Thoracic aorta (tissue), 2 donors: ENCODE results near the gene PIGR. TPM values are rescaled to one million over a fixed set of nuclear protein-coding genes. Genes with fewer than 3 reads are reported as not detected.
A peak's percentile ranks its signal among the peaks of the same experiment; 100 is the strongest.

Experiments used
- ATAC-seq: fragments of 150-250 bp; one replicate; pipeline ENCODE4 v1.8.0; 2017; ENCODE audit warnings: low read depth; ENCODE audit not compliant: insufficient number of reproducible peaks, low FRiP score
- DNase-seq: peaks from one replicate; pipeline ENCODE4 v3.0.0-alpha.2; 2020; ENCODE audit warnings: low spot score
- H3K27ac ChIP-seq, 2 donors: fragments of 200-600 bp; sonication (generic); 1 replicate in 1 of 2; 2 replicates in 1 of 2; pipeline ENCODE4 v1.5.1; 2016; ENCODE audit warnings: mild to moderate bottlenecking in 2 of 2, moderate library complexity in 2 of 2
- H3K27me3 ChIP-seq: fragments of 200-600 bp; sonication (generic); replicated peaks from 2 replicates; pipeline ENCODE4 v1.6.0; 2016; ENCODE audit warnings: mild to moderate bottlenecking; ENCODE audit not compliant: insufficient read depth
- H3K36me3 ChIP-seq: fragments of 200-600 bp; sonication (generic); one replicate; pipeline ENCODE4 v1.5.1; 2016
- H3K4me1 ChIP-seq, 2 donors: fragments of 200-600 bp; sonication (generic); 1 replicate in 1 of 2; 2 replicates in 1 of 2; pipeline versions ENCODE4 v1.5.1 to v1.6.0; 2016; ENCODE audit warnings: low read depth in 2 of 2, mild to moderate bottlenecking in 1 of 2; ENCODE audit not compliant: control insufficient read depth in 1 of 2
- H3K4me3 ChIP-seq: fragments of 200-600 bp; sonication (generic); 2 replicates; pipeline ENCODE4 v1.5.1; 2016; ENCODE audit warnings: mild to moderate bottlenecking
- H3K9me3 ChIP-seq: fragments of 200-600 bp; sonication (generic); 2 replicates; pipeline ENCODE4 v1.5.1; 2016
- CTCF ChIP-seq: fragments of 200-600 bp; sonication (generic); IDR thresholded peaks from one replicate; pipeline ENCODE4 v1.5.1; 2019; ENCODE audit warnings: antibody characterized with exemption
- total RNA-seq, 2 donors: library from RNA; depleted of rRNA; stranded (reverse); fragments of >200 nt; gene quantifications; one replicate each; pipeline versions ENCODE4 v1.1.0 to v1.2.3, GENCODE V29; 2016

The PIGR gene
- total RNA-seq, 2 donors from 2014 or later, result 7.7 TPM; not detected in 1

DNA sequence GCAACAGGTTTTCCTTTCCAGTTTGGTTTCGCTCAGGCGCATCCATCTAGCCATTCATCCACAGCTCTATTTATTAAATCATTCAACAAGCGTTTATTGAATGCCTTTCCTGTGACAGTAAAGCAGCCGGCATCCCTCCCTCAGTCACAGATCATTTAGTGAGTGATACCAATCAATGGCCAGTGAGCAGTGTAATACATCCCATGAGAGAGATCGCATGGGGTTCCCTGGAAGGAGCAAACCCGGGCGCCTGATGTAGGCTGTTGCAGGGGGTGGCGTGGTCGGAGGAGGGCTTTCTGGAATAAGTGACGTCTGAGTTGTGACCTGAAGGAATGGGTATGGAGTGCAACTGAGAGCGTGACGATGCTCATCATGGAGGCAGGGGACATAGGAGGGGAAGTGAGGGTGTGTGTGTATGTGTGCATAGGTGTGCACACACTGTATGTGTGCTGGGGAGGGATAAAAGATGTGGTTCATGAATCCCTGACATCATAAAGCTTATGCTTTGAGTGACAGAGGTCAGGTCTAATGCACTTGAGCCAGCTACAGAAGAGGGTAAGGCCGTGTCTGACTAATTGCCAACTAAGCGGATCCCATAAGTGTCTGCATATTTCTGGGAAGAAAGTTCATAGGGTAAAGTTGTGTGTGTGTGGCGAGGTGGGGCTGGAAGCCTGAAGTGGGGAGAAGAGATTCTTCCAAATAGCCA, 31.1 kb downstream of the PIGR start:
- no peak for DNase-seq
- no peak for TF ChIP-seq CTCF
- H3K36me3 ChIP-seq, result no peaks in the 10 kb centered on the region
- no peak overlapping the region for H3K27ac ChIP-seq
- ATAC-seq, result no peak
- no peak overlapping the region for H3K4me3 ChIP-seq
- peaks cover 6% of the 10 kb centered on the region for H3K27me3 ChIP-seq
- peaks cover 0 to under 1% of the 10 kb centered on the region in 2 donors for H3K4me1 ChIP-seq
- no peaks in the 10 kb centered on the region for H3K9me3 ChIP-seq

DNA sequence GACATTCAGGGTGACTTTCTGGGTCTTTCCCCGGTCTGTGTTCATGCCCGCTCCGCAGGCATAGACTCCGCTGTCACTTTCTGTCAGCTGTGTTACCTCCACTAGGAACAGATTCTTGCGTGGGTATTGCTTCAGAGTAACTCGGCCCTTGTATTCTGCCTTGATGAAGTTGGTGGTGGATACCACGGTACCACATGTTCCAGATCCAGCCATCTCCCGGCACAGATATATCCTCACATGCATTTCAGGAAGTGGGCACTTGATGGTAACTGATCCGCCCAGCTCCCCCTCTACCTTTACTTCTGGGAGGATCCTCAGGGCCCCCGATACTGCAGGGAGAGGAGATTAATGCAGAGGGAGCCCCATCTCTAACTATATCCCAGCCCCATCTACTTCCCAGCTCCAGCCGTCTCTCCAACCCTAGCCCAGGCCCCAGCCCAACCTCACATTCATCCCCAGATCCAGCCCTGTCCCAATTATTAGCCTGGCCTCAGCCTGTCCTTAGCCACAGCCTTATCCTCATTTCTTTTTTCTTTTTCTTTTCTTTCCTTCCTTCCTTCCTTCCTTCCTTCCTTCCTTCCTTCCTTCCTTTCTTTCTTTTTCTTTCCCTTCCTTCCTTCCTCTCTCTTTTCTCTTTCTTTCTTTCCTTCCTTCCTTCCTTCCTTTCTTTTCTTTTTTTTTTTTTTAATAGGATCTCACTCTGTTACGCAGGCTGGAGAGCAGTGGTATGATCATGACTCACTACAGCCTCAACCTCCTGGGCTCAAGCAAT, 32.3 kb downstream of the PIGR start:
- Histone ChIP-seq H3K36me3 (no peaks in the 10 kb centered on the region), H3K27me3 (peaks cover 13% of the 10 kb centered on the region), H3K9me3 (no peaks in the 10 kb centered on the region), H3K4me3 (no peak overlapping the region), H3K4me1 (peaks cover 9 to 12% of the 10 kb centered on the region in 2 donors), H3K27ac (no peak overlapping the region)
- no peak for TF ChIP-seq CTCF
- no peak for DNase-seq
- no peak for ATAC-seq

DNA sequence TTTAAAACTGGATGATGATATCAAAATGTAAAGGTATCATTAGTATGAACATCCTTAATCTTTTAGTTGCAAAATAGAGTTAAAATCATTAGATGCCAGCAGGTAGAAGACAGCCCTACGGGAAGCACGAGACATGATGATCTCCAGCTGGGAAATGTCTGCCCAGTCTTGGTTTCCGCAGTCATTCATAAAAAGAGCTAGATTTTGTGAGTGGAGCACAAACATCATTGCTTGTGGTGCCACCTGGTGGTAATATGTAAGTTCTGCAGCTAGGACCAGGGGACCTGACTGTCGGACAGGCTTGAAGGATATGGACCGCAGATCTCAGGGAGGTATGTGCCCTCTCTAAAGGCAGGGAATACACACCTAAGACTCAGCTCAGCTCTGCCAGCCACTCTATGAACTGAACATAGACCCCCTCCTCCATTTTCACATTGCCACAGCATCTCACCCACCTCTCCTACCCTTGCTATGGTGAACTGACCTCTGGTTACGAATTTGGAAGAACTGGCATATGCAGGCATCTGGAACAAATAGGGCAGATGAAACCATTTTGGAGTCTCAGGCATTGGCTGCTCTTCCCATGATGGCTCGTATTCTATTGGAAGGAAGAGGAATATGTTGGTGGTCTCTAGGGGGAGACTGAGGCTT, 33.7 kb downstream of the PIGR start:
- no peaks in the 10 kb centered on the region for H3K36me3 ChIP-seq
- ATAC-seq, result peak; percentile 38
- H3K27me3 ChIP-seq, result peaks cover 13% of the 10 kb centered on the region
- no peaks in the 10 kb centered on the region for H3K9me3 ChIP-seq
- no peak for DNase-seq
- no peak overlapping the region for H3K4me3 ChIP-seq
- H3K4me1 ChIP-seq, result peaks cover 9 to 14% of the 10 kb centered on the region in 2 donors
- peak; percentile 87 for TF ChIP-seq CTCF
- H3K27ac ChIP-seq, result no peak overlapping the region

GRCh38 chr1:206911064-206911663, 35.1 kb downstream of the PIGR start:
- H3K36me3 ChIP-seq, result no peaks in the 10 kb centered on the region
- DNase-seq (no peak), ATAC-seq (peak; percentile 41)
- TF ChIP-seq CTCF, result peak; percentile 83
- H3K27ac ChIP-seq, result no peak overlapping the region
- no peak overlapping the region for H3K4me3 ChIP-seq
- H3K9me3 ChIP-seq, result no peaks in the 10 kb centered on the region
- H3K4me1 ChIP-seq, result peaks cover 9 to 14% of the 10 kb centered on the region in 2 donors
- H3K27me3 ChIP-seq, result peaks cover 13% of the 10 kb centered on the region
